Measurements from ENCODE around the gene PBX1. TPM values are rescaled to one million over a fixed set of nuclear protein-coding genes. Genes with fewer than 3 reads are reported as not detected.

PBX1 gene
- total and polyA plus RNA-seq, 10 of the 15 experiments (the other 5 are each of a cell fraction or from before 2014, with no cell fraction given) = 0.05 to 0.28 (median 0.11) TPM; not detected in 5

- CTCF ChIA-PET = interaction anchor here (1.1 kb wide), 1 partner anchor 12 kb away, joined by 4 read pairs; no protein-coding TSS in a partner anchor
- Histone ChIP-seq H3K27ac (ENCODE audit: control insufficient read depth, insufficient read depth) (no peak overlapping the region), H3K4me2 (ENCODE audit: control insufficient read depth, insufficient read depth) (no peak overlapping the region), H3K9ac (ENCODE audit: control insufficient read depth, insufficient read depth, low read length) (no peak overlapping the region), H4K20me1 (ENCODE audit: control insufficient read depth, insufficient read depth) (no peaks in the 10 kb centered on the region), H3K79me2 (ENCODE audit: control insufficient read depth, insufficient read depth, low read length) (no peaks in the 10 kb centered on the region), H3K4me3 (no peak overlapping the region), H3K27me3 (replicated peaks in 1 of 2; ENCODE audit: control insufficient read depth in 2 of 2, insufficient read depth in 2 of 2, low read length in 1 of 2) (no peaks in the 10 kb centered on the region), H2AFZ (ENCODE audit: control insufficient read depth, low read depth, low read length) (no peak overlapping the region), H3K9me3 (replicated peaks; ENCODE audit: control insufficient read depth, insufficient read depth, low read length) (no peaks in the 10 kb centered on the region), H3K36me3 (ENCODE audit: control insufficient read depth in 2 of 2, insufficient read depth in 2 of 2, low read length in 1 of 2) (no peaks in the 10 kb centered on the region), H3K4me1 (ENCODE audit: control insufficient read depth, insufficient read depth, low read length) (no peaks in the 10 kb centered on the region)
- FAIRE-seq = no peak
- DNase-seq (ENCODE audit: low read depth, low spot score) = no peak
- intact Hi-C loops (cut with micrococcal nuclease; ENCODE audit: unreplicated experiment) (no loop called here), in situ Hi-C loops (cut with MboI) (no loop called here)
- RAD21 ChIA-PET (ENCODE audit: unreplicated experiment) = no interaction called here
- no peak for ATAC-seq
- TF ChIP-seq YBX1 (IDR thresholded peaks at IDR 0.05) = no peak
- no peak for TF ChIP-seq ZBED1 (IDR thresholded peaks at IDR 0.05; ENCODE audit: borderline replicate concordance)
- POLR2A ChIA-PET = no interaction called here
- WGBS (ENCODE audit: insufficient coverage, insufficient replicate concordance, low lambda C conversion rate, missing lambda C conversion rate) = 10% methylated on average over 8 of the region's 8 CpGs
- SMC1A ChIA-PET (ENCODE audit: uncharacterized antibody, unreplicated experiment) = no interaction called here
- BruUV-seq (replicated peaks) = no TSS peak
Observed at GRCh38 chr1:164515711-164516331, 43.2 kb upstream of the PBX1 start.

DNA sequence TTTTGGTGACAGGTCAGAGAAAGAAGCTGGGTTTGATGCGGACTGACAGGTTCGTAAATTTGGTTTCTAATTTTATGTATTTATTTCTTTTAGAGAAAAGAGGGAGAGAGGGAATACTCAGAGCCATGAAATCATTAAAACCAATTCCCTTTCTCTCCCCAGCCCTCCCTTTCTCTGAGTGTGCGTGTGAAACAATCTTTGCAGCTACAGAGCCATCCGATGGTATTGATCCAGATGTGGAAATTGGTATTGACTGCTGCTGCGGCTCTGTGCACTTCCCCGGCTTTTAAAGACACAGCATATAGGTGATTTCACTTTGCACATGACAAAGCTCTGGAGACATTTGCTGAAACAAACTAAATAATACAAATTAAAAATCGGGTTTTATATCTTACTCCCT is 42.4 kb upstream of the PBX1 start:
- FAIRE-seq = no peak
- no peak for ATAC-seq
- no peak overlapping the region for H3K27ac ChIP-seq (ENCODE audit: control insufficient read depth, insufficient read depth)
- no peaks in the 10 kb centered on the region for H3K79me2 ChIP-seq (ENCODE audit: control insufficient read depth, insufficient read depth, low read length)
- no peak overlapping the region for H3K9ac ChIP-seq (ENCODE audit: control insufficient read depth, insufficient read depth, low read length)
- intact Hi-C loops (cut with micrococcal nuclease; ENCODE audit: unreplicated experiment) (no loop called here), in situ Hi-C loops (cut with MboI) (no loop called here)
- H3K27me3 ChIP-seq (replicated peaks in 1 of 2; ENCODE audit: control insufficient read depth in 2 of 2, insufficient read depth in 2 of 2, low read length in 1 of 2) = no peaks in the 10 kb centered on the region
- no peaks in the 10 kb centered on the region for H4K20me1 ChIP-seq (ENCODE audit: control insufficient read depth, insufficient read depth)
- POLR2A ChIA-PET = no interaction called here
- WGBS (ENCODE audit: insufficient coverage, insufficient replicate concordance, low lambda C conversion rate, missing lambda C conversion rate) = 37% methylated on average over 7 of the region's 7 CpGs
- RAD21 ChIA-PET (ENCODE audit: unreplicated experiment) = no interaction called here
- H3K36me3 ChIP-seq (ENCODE audit: control insufficient read depth in 2 of 2, insufficient read depth in 2 of 2, low read length in 1 of 2) = no peaks in the 10 kb centered on the region
- H3K9me3 ChIP-seq (replicated peaks; ENCODE audit: control insufficient read depth, insufficient read depth, low read length) = no peaks in the 10 kb centered on the region
- BruUV-seq (replicated peaks) = no TSS peak
- H3K4me3 ChIP-seq = no peak overlapping the region
- SMC1A ChIA-PET (ENCODE audit: uncharacterized antibody, unreplicated experiment) = no interaction called here
- CTCF ChIA-PET = interaction anchor here (1.1 kb wide), 1 partner anchor 12 kb away, joined by 4 read pairs; no protein-coding TSS in a partner anchor
- H2AFZ ChIP-seq (ENCODE audit: control insufficient read depth, low read depth, low read length) = no peak overlapping the region
- DNase-seq (ENCODE audit: low read depth, low spot score) = no peak
- H3K4me1 ChIP-seq (ENCODE audit: control insufficient read depth, insufficient read depth, low read length) = no peaks in the 10 kb centered on the region
- H3K4me2 ChIP-seq (ENCODE audit: control insufficient read depth, insufficient read depth) = no peak overlapping the region
- TF ChIP-seq FOXM1 (IDR thresholded peaks at IDR 0.05; ENCODE audit: low read depth, low read length) (no peak), SUZ12 (IDR thresholded peaks at IDR 0.05; ENCODE audit: unreplicated experiment) (no peak), ESRRA (IDR thresholded peaks at IDR 0.05; ENCODE audit: low read length) (no peak), SRF (IDR thresholded peaks at IDR 0.05; ENCODE audit: low read depth in 2 of 2, low read length in 2 of 2) (no peak), FOXK2 (IDR thresholded peaks at IDR 0.05) (no peak), MTA3 (IDR thresholded peaks at IDR 0.05; ENCODE audit: borderline replicate concordance, low read length) (no peak), KAT2A (conservative IDR thresholded peaks at IDR 0.05; ENCODE audit: control insufficient read depth, low read depth, low read length) (no peak), ZNF384 (IDR thresholded peaks at IDR 0.05; ENCODE audit: borderline replicate concordance, low read depth, low read length) (no peak)
- TF ChIP-seq, protein P1, sequence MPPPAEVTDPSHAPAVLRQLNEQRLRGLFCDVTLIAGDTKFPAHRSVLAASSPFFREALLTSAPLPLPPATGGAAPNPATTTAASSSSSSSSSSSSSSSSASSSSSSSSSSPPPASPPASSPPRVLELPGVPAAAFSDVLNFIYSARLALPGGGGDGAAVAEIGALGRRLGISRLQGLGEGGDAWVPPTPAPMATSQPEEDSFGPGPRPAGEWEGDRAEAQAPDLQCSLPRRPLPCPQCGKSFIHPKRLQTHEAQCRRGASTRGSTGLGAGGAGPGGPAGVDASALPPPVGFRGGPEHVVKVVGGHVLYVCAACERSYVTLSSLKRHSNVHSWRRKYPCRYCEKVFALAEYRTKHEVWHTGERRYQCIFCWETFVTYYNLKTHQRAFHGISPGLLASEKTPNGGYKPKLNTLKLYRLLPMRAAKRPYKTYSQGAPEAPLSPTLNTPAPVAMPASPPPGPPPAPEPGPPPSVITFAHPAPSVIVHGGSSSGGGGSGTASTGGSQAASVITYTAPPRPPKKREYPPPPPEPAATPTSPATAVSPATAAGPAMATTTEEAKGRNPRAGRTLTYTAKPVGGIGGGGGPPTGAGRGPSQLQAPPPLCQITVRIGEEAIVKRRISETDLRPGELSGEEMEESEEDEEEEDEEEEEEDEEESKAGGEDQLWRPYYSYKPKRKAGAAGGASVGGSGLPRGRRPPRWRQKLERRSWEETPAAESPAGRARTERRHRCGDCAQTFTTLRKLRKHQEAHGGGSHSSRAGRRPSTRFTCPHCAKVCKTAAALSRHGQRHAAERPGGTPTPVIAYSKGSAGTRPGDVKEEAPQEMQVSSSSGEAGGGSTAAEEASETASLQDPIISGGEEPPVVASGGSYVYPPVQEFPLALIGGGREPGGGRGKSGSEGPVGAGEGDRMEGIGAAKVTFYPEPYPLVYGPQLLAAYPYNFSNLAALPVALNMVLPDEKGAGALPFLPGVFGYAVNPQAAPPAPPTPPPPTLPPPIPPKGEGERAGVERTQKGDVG (CRISPR knock-in tag; IDR thresholded peaks at IDR 0.05) = no peak
- TF ChIP-seq, protein P2, sequence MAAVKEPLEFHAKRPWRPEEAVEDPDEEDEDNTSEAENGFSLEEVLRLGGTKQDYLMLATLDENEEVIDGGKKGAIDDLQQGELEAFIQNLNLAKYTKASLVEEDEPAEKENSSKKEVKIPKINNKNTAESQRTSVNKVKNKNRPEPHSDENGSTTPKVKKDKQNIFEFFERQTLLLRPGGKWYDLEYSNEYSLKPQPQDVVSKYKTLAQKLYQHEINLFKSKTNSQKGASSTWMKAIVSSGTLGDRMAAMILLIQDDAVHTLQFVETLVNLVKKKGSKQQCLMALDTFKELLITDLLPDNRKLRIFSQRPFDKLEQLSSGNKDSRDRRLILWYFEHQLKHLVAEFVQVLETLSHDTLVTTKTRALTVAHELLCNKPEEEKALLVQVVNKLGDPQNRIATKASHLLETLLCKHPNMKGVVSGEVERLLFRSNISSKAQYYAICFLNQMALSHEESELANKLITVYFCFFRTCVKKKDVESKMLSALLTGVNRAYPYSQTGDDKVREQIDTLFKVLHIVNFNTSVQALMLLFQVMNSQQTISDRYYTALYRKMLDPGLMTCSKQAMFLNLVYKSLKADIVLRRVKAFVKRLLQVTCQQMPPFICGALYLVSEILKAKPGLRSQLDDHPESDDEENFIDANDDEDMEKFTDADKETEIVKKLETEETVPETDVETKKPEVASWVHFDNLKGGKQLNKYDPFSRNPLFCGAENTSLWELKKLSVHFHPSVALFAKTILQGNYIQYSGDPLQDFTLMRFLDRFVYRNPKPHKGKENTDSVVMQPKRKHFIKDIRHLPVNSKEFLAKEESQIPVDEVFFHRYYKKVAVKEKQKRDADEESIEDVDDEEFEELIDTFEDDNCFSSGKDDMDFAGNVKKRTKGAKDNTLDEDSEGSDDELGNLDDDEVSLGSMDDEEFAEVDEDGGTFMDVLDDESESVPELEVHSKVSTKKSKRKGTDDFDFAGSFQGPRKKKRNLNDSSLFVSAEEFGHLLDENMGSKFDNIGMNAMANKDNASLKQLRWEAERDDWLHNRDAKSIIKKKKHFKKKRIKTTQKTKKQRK (IDR thresholded peaks at IDR 0.05; ENCODE audit: low read depth, low read length) = no peak
